ENCODE results near the gene MTX1.

DNA sequence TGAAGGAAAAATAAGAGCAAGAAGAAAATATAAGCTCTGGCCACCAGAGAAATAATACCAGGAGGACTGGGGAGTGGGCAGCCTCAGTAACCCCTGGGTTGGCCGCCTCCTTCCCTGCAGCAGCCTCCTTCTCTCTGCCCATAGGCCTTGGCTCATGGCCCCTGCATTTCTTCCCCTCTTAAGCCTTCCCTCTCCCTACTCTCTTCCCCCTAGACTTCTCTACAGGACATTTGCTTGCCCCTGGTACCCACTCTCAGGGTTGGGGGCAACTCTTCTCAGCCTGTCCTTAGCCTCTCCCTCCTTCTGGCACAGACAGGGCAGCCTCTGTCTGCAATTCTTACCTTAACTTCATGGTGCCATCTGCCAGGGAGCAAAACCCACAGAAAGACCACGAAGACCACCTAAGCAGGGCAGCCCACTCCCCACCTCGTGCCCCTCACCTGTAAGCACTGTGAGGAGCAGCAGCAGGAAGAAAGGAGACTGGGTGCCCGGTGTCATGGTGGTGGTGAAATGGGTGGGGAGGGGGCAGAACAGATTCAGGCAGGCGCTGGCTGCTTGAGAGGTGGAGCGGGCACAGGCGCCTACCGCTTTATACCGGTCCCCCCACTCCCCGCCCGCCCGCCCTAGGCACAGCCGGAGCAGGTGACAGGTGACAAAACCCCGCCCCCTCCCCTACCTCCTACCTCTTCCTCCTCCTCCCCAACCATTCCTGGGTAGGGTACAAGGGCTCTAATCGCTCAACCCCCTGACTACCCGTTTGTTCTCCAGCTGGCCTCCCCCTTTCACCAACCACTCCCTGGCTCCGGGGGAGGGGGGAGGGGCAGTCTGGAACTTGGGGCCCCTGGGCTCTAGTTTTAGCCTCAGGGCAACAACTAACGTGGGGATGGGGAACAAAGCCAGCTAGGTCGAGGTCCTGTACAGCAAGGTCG is 15.9 kb upstream of the MTX1 start:
- TF ChIP-seq, protein P1, sequence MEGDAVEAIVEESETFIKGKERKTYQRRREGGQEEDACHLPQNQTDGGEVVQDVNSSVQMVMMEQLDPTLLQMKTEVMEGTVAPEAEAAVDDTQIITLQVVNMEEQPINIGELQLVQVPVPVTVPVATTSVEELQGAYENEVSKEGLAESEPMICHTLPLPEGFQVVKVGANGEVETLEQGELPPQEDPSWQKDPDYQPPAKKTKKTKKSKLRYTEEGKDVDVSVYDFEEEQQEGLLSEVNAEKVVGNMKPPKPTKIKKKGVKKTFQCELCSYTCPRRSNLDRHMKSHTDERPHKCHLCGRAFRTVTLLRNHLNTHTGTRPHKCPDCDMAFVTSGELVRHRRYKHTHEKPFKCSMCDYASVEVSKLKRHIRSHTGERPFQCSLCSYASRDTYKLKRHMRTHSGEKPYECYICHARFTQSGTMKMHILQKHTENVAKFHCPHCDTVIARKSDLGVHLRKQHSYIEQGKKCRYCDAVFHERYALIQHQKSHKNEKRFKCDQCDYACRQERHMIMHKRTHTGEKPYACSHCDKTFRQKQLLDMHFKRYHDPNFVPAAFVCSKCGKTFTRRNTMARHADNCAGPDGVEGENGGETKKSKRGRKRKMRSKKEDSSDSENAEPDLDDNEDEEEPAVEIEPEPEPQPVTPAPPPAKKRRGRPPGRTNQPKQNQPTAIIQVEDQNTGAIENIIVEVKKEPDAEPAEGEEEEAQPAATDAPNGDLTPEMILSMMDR (IDR thresholded peaks at IDR 0.05): no peak
- TF ChIP-seq POLR2A (IDR thresholded peaks at IDR 0.05; ENCODE audit: low read length) (no peak), ZSCAN20 (CRISPR knock-in tag; IDR thresholded peaks at IDR 0.05) (no peak), KDM5A (IDR thresholded peaks at IDR 0.05) (no peak), POLR2AphosphoS2 (conservative IDR thresholded peaks at IDR 0.05; ENCODE audit: low read length) (no peak), ZFP36 (IDR thresholded peaks at IDR 0.05; ENCODE audit: borderline replicate concordance, partially characterized antibody) (no peak), CBX2 (IDR thresholded peaks at IDR 0.05; ENCODE audit: borderline replicate concordance, low read depth) (no peak), TP53 (CRISPR knock-in tag; IDR thresholded peaks at IDR 0.05) (no peak), NR3C1 (IDR thresholded peaks at IDR 0.05) (no peak), HDAC2 (IDR thresholded peaks at IDR 0.05) (no peak), SMC3 (IDR thresholded peaks at IDR 0.05) (no peak), RAD21 (conservative IDR thresholded peaks at IDR 0.05 in 1 of 2, IDR thresholded peaks at IDR 0.05 in 1 of 2) (no peak)
- TF ChIP-seq, protein P2, sequence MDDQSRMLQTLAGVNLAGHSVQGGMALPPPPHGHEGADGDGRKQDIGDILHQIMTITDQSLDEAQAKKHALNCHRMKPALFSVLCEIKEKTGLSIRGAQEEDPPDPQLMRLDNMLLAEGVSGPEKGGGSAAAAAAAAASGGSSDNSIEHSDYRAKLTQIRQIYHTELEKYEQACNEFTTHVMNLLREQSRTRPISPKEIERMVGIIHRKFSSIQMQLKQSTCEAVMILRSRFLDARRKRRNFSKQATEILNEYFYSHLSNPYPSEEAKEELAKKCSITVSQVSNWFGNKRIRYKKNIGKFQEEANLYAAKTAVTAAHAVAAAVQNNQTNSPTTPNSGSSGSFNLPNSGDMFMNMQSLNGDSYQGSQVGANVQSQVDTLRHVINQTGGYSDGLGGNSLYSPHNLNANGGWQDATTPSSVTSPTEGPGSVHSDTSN (IDR thresholded peaks at IDR 0.05): no peak
